CD14-positive monocyte (primary cell): ENCODE results near the gene WDR5. TPM values are rescaled to one million over a fixed set of nuclear protein-coding genes. Genes with fewer than 3 reads are reported as not detected.

ENCODE experiments used
- DNase-seq, 3 donors: peaks; one replicate each; pipeline ENCODE4 v3.0.0-alpha.2; 2011 to 2022
- H2AFZ ChIP-seq: 2 replicates; pipeline ENCODE4 v1.6.0; 2012; ENCODE audit warnings: mild to moderate bottlenecking, low read depth, low read length, inconsistent platforms; ENCODE audit not compliant: insufficient read depth, poor library complexity, severe bottlenecking
- H3K27ac ChIP-seq, 2 donors: 1 replicate in 1 of 2; 2 replicates in 1 of 2; pipeline ENCODE4 v1.5.1; 2012 to 2013; ENCODE audit warnings: low read length in 2 of 2, control low read depth in 1 of 2, inconsistent platforms in 1 of 2, low read depth in 1 of 2, mild to moderate bottlenecking in 1 of 2
- H3K27me3 ChIP-seq, 2 donors: one replicate each; pipeline versions ENCODE4 v1.6.0 to v1.6.1; 2011 to 2013; ENCODE audit warnings: low read length in 2 of 2; ENCODE audit not compliant: control insufficient read depth in 2 of 2, insufficient read depth in 2 of 2
- H3K36me3 ChIP-seq, 2 donors: replicated peaks in 1 of 2; 1 replicate in 1 of 2; 2 replicates in 1 of 2; pipeline versions ENCODE4 v1.5.1 to v1.6.1; 2012 to 2013; ENCODE audit warnings: low read length in 2 of 2, control low read depth in 1 of 2, inconsistent platforms in 1 of 2, mild to moderate bottlenecking in 1 of 2; ENCODE audit not compliant: insufficient read depth in 2 of 2, control insufficient read depth in 1 of 2
- H3K4me1 ChIP-seq, 2 donors: 1 replicate in 1 of 2; 2 replicates in 1 of 2; pipeline versions ENCODE4 v1.5.1 to v1.6.1; 2012 to 2013; ENCODE audit warnings: low read length in 2 of 2, control low read depth in 1 of 2, inconsistent platforms in 1 of 2, mild to moderate bottlenecking in 1 of 2, moderate library complexity in 1 of 2; ENCODE audit not compliant: insufficient read depth in 2 of 2, control insufficient read depth in 1 of 2
- H3K4me2 ChIP-seq: replicated peaks from 2 replicates; pipeline ENCODE3; 2012; ENCODE audit warnings: low read length, moderate library complexity, mild to moderate bottlenecking; ENCODE audit not compliant: poor library complexity, severe bottlenecking; ENCODE audit errors: extremely low read depth
- H3K4me3 ChIP-seq, 3 experiments: fragments of 200-600 bp in 1 of 3; sonication (generic) in 1 of 3; replicated peaks in 1 of 3; 1 replicate in 2 of 3; 2 replicates in 1 of 3; pipeline ENCODE4 v1.5.1; 2011 to 2013; ENCODE audit warnings: low read length in 3 of 3, mild to moderate bottlenecking in 3 of 3, control low read depth in 2 of 3, low read depth in 2 of 3, inconsistent platforms in 1 of 3, moderate library complexity in 1 of 3
- H3K79me2 ChIP-seq: 2 replicates; pipeline ENCODE4 v1.6.0; 2012; ENCODE audit warnings: mild to moderate bottlenecking, control low read depth, inconsistent platforms, low read length, moderate library complexity; ENCODE audit not compliant: insufficient read depth
- H3K9ac ChIP-seq: 2 replicates; pipeline ENCODE4 v1.6.0; 2017; ENCODE audit warnings: low read length, mild to moderate bottlenecking; ENCODE audit not compliant: insufficient read depth, poor library complexity, severe bottlenecking
- H3K9me3 ChIP-seq, 2 donors: replicated peaks in 1 of 2; 1 replicate in 1 of 2; 2 replicates in 1 of 2; pipeline versions ENCODE4 v1.5.1 to v1.6.1; 2012 to 2013; ENCODE audit warnings: low read length in 2 of 2, control low read depth in 1 of 2; ENCODE audit not compliant: control insufficient read depth in 1 of 2, insufficient read depth in 1 of 2
- H4K20me1 ChIP-seq: 2 replicates; pipeline ENCODE4 v1.6.0; 2012; ENCODE audit warnings: mild to moderate bottlenecking, low read length, control low read depth, moderate library complexity; ENCODE audit not compliant: insufficient read depth
- H3K27ac Mint-ChIP-seq, 7 donors: one replicate each; pipeline ENCODE4 v1.8.0; 2020; ENCODE audit warnings: mild to moderate bottlenecking in 7 of 7, mixed read lengths in 7 of 7, moderate library complexity in 6 of 7, inconsistent platforms in 2 of 7
- H3K27me3 Mint-ChIP-seq, 3 donors: one replicate each; pipeline ENCODE4 v1.8.0; 2021 to 2022; ENCODE audit warnings: low read depth in 3 of 3, mild to moderate bottlenecking in 3 of 3, mixed read lengths in 3 of 3, moderate library complexity in 3 of 3, inconsistent platforms in 1 of 3
- H3K36me3 Mint-ChIP-seq, 2 donors: one replicate each; pipeline ENCODE4 v1.8.0; 2020; ENCODE audit warnings: mixed read lengths in 2 of 2, inconsistent platforms in 1 of 2, mild to moderate bottlenecking in 1 of 2
- H3K4me1 Mint-ChIP-seq: one replicate; pipeline ENCODE4 v1.8.0; 2020; ENCODE audit warnings: mild to moderate bottlenecking, mixed read lengths
- H3K4me3 Mint-ChIP-seq, 2 donors: one replicate each; pipeline ENCODE4 v1.8.0; 2020; ENCODE audit warnings: mild to moderate bottlenecking in 2 of 2, mixed read lengths in 2 of 2, moderate library complexity in 1 of 2
- H3K9me3 Mint-ChIP-seq, 7 donors: one replicate each; pipeline ENCODE4 v1.8.0; 2020 to 2022; ENCODE audit warnings: mixed read lengths in 7 of 7, mild to moderate bottlenecking in 6 of 7, moderate library complexity in 6 of 7, inconsistent platforms in 2 of 7
- CTCF ChIP-seq: fragments of 200-600 bp; IDR thresholded peaks from one replicate; pipeline ENCODE4 v1.8.0; 2022; ENCODE audit warnings: antibody characterized with exemption, mild to moderate bottlenecking
- WGBS: methylation state at CpG from one replicate; pipeline ENCODE4 v1.1.5; 2013; ENCODE audit warnings: missing lambda C conversion rate; ENCODE audit not compliant: insufficient coverage; 5-methylcytosine and 5-hydroxymethylcytosine counted together
- intact Hi-C, 2 donors: fragments of 100-400 bp; cut with micrococcal nuclease; formaldehyde crosslinking; loops; one replicate each; pipeline versions ENCODE4 v1.15.0 to v1.15.1; 2023
- polyA plus RNA-seq, 3 donors: library from polyadenylated mRNA; depleted of rRNA in 1 of 3; unstranded in 2 of 3; stranded (reverse) in 1 of 3; fragments of 300-500 nt in 2 of 3; fragments of >200 nt in 1 of 3; fragmentation: Illumina TruSeq in 2 of 3; gene quantifications; 1 replicate in 2 of 3; 2 replicates in 1 of 3; pipeline ENCODE4 v1.2.3, GENCODE V29; 2012 to 2021

WDR5 gene
- polyA plus RNA-seq, 3 donors: 8.7 to 17.3 (median 10.2) TPM

- Histone ChIP-seq H2AFZ (no peak overlapping the region), H3K79me2 (no peaks in the 10 kb centered on the region), H3K4me1 (peaks cover 3 to 6% of the 10 kb centered on the region in 2 donors), H3K27me3 (peaks cover 0 to 2% of the 10 kb centered on the region in 2 donors), H3K9me3 (no peaks in the 10 kb centered on the region), H3K9ac (no peak overlapping the region), H3K27ac (no peak overlapping the region), H3K4me2 (peak overlapping the region; percentile 55), H3K36me3 (no peaks in the 10 kb centered on the region), H4K20me1 (no peaks in the 10 kb centered on the region), H3K4me3 (peak overlapping the region in 1 of 3 experiments; percentile 53)
- TF ChIP-seq CTCF: no peak
- H3K4me3 Mint-ChIP-seq: no peak overlapping the region
- no peak overlapping the region for H3K27ac Mint-ChIP-seq
- peaks cover 14 to 37% (median 15%) of the 10 kb centered on the region in 3 donors for H3K27me3 Mint-ChIP-seq
- no peaks in the 10 kb centered on the region for H3K36me3 Mint-ChIP-seq
- 90% methylated on average over 35 of the region's 35 CpGs for WGBS
- H3K9me3 Mint-ChIP-seq: peaks cover 0 to 2% (median 0%) of the 10 kb centered on the region in 7 donors
- peaks cover 30% of the 10 kb centered on the region for H3K4me1 Mint-ChIP-seq
- DNase-seq: no peak
- intact Hi-C loops: no loop called here
Measured at GRCh38 chr9:134175808-134176598, 40.1 kb downstream of the WDR5 start.

GRCh38 chr9:134176599-134176968 lies 40.7 kb downstream of the WDR5 start:
- intact Hi-C loops: no loop called here
- peaks cover 3 to 6% of the 10 kb centered on the region in 2 donors for H3K4me1 ChIP-seq

More at GRCh38 chr9:134176599-134176968, 40.7 kb downstream of the WDR5 start:
- WGBS: 74% methylated on average over 4 of the region's 6 CpGs
- Mint-ChIP-seq H3K27ac (peak overlapping the region in 1 of 7 donors; percentile 69), H3K27me3 (peaks cover 14 to 37% (median 15%) of the 10 kb centered on the region in 3 donors), H3K36me3 (no peaks in the 10 kb centered on the region), H3K4me1 (peaks cover 30% of the 10 kb centered on the region), H3K4me3 (no peak overlapping the region), H3K9me3 (peaks cover 0 to 2% (median 0%) of the 10 kb centered on the region in 7 donors)
- H3K4me2 ChIP-seq: no peak overlapping the region
- no peak overlapping the region for H3K9ac ChIP-seq
- H4K20me1 ChIP-seq: no peaks in the 10 kb centered on the region
- no peaks in the 10 kb centered on the region for H3K36me3 ChIP-seq
- no peak for DNase-seq
- H3K27me3 ChIP-seq: peaks cover 0 to 2% of the 10 kb centered on the region in 2 donors
- TF ChIP-seq CTCF: no peak
- no peak overlapping the region for H2AFZ ChIP-seq
- no peaks in the 10 kb centered on the region for H3K9me3 ChIP-seq
- H3K27ac ChIP-seq: no peak overlapping the region
- H3K4me3 ChIP-seq: no peak overlapping the region
- no peaks in the 10 kb centered on the region for H3K79me2 ChIP-seq
